Urothelium cell line (cell line): ENCODE data around the gene USP22.
"Not testable (repeated sequence)": the region's sequence is repeated elsewhere in the genome, so short reads cannot be mapped to it uniquely, and the experiment has no call there.

Source experiments
- DNase-seq: peaks from one replicate; pipeline ENCODE4 v3.0.0; 2011; ENCODE audit warnings: low spot score, mixed read lengths
- FAIRE-seq: peaks from 2 replicates; lab custom pipeline; 2011; peaks lifted over from hg19 to GRCh38; lab: Jason Lieb, UNC

Gene USP22

DNA sequence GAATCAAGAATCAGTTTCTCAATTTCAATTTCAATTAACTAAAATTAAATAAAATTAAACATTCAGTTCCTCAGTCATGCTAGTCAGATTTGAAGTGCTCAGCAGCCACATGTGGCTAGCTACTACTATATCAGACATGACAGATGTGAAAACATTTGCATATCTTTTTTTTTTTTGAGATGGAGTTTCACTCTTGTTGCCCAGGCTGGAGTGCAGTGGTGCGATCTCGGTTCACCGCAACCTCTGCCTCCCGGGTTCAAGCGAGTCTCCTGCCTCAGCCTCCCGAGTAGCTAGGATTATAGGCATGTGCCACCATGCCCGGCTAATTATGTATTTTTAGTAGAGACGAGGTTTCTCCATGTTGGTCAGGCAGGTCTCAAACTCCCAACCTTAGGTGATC, 10.2 kb upstream of the USP22 start:
- FAIRE-seq = not testable (repeated sequence)

GRCh38 chr17:21049457-21049856, 6.6 kb upstream of the USP22 start:
- FAIRE-seq (no peak), DNase-seq (no peak)

More for the DNA sequence above, 10.2 kb upstream of the USP22 start:
- not testable (repeated sequence) for DNase-seq

DNA sequence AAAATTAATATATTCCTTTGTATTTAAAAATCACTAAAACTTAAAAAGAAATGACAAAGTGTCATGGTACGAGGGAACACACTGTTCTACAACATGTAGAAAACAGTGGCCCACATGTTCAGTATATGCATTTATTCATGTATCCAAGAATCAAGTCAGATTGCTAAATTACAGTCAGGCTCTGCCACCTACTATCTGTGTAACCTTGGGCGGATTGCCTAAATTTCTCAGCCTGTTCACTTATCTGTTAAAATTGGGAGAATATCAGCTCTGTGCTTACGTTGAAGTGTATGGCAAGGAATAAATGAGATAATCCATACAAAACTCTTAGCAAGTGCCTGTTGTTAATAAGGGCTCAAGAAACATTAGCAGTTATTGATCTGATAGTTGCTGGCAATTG, 3.4 kb upstream of the USP22 start:
- DNase-seq (no peak), FAIRE-seq (no peak)

DNA sequence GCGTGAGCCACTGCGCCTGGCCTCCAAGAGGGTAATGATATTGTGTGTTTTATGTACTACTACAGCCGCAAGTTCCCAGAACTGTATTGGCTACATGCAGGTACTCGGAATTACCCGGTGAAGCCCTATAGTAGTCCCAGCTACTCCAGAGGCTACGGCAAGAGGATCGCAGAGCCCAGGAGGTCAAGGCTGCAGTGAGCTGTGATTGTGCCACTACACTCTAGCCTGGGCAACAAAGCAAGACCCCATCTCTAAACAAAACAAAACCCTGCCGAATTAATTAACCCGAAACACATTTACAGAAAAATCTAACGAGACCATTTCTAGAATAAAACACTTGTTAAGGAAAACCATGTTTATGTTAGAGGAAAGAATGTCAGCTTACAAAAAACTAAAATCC, 2.2 kb upstream of the USP22 start:
- no peak for DNase-seq
- no peak for FAIRE-seq

GRCh38 chr17:21043296-21044232, 753 bp upstream of the USP22 start:
- DNase-seq (peak; percentile 77), FAIRE-seq (no peak)

GRCh38 chr17:21041741-21042457, 912 bp downstream of the USP22 start:
- FAIRE-seq (peak; percentile 20), DNase-seq (peak; percentile 84)

GRCh38 chr17:21039839-21040575, 2.8 kb downstream of the USP22 start:
- DNase-seq (peak; percentile 48), FAIRE-seq (no peak)

GRCh38 chr17:21037117-21037803, 5.6 kb downstream of the USP22 start:
- FAIRE-seq (no peak), DNase-seq (no peak)

DNA sequence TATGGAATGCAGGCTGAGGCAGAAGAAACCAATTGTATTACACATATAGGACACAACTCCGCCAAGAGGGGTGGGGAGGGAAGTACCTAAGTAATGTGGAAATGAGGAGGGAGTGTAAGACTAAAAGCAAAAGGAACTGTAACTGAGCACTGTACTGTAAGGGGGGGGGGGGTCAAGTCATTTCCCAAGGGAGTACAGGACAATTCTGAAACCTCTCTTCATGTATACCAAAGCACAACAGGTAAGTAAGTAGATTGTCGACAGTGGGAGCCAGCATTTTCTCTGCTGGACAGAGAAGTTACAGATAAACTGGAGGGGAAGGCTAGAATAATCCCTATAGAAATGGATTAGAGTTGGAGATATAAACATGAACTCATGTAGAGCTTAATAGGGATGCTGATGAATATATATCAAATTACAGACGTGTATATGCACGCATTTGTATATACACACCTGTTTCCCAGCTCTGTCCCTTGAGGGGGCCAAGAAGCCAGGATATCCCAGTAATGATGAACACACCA, 6.4 kb downstream of the USP22 start:
- DNase-seq (no peak), FAIRE-seq (no peak)

- FAIRE-seq = no peak
- no peak for DNase-seq
Measured at GRCh38 chr17:21035406-21035805, 7.4 kb downstream of the USP22 start.

- no peak for DNase-seq
Measured at GRCh38 chr17:21034340-21035235, 8.2 kb downstream of the USP22 start.

DNA sequence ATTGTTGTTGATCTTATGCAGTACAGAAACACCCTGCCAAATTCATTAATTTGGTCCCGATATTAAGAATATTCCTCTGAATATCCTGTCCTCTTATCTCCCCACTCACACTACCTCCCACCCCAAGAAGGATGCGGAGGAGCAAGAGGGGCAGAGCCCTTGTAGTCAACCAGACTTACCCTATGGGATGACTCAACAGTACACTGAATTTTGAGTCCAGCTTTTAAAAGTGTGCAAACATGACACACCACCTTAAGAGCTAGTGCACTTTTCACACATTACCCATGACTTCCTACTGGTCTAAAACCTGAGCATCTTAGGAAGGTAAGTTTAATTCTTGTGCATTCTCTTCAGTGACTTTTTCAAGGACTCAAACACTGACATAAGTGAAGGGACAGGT, 9.5 kb downstream of the USP22 start:
- FAIRE-seq (no peak), DNase-seq (no peak)

More at GRCh38 chr17:21034340-21035235, 8.2 kb downstream of the USP22 start:
- no peak for FAIRE-seq

GRCh38 chr17:21031756-21032396, 10.9 kb downstream of the USP22 start:
- no peak for FAIRE-seq
- no peak for DNase-seq

DNA sequence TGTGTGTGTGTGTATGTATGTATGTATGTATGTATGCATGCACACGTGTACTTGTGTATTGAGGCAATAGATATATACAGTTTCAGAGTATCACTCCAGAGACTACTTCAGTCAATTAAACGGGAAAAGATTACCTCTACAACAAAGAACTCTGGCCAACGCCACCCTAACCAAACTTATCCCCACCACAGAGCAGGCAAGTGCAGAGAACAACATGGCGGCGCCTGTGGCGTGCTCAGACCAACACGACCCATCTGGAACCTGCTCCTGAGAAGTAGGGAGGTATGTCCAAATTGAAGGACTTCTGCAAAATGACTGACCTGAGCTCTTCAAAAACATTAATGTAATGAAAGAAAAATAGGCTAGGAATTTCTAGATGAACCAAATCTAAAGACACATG, 12.4 kb downstream of the USP22 start:
- DNase-seq = no peak
- FAIRE-seq = no peak

DNA sequence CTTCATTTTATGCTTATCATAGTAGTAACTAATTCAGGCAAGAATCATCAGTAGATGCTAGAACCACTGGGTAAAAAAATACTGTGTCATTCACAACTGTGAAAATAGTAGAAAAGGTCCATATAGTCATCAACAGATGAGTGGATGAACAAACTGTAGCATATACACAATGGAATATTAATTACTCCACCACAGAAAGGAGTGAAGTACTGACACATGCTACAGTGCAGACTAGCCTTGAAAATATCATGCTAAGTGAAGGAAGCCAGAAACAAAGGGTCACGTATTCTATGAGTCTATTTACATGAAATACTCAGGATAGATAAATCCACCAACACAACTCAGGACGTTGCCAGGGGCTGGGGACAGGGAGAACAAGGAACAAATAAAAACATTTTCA, 13.3 kb downstream of the USP22 start:
- DNase-seq (no peak), FAIRE-seq (no peak)

DNA sequence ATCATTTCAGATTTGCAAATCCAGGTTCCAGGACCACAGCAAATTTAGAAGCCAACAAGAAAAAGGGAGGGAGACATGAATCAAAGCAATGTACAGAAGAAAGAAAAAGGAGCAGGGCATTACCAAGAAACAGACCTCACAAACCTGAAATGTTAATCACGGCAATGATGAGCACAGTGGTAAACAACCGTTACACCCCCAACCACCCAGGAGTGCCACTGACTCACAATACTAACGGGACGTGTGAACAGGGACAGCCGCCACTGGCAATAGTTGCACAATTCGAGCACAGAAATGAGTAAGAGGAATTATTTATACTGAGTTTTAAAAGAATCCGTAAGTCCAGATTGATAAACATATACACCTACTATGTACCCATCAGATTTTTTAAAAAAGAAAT, 13.8 kb downstream of the USP22 start:
- DNase-seq = no peak

GRCh38 chr17:21028192-21028591, 14.6 kb downstream of the USP22 start:
- FAIRE-seq (no peak), DNase-seq (no peak)

More for the DNA sequence above, 13.8 kb downstream of the USP22 start:
- no peak for FAIRE-seq

DNA sequence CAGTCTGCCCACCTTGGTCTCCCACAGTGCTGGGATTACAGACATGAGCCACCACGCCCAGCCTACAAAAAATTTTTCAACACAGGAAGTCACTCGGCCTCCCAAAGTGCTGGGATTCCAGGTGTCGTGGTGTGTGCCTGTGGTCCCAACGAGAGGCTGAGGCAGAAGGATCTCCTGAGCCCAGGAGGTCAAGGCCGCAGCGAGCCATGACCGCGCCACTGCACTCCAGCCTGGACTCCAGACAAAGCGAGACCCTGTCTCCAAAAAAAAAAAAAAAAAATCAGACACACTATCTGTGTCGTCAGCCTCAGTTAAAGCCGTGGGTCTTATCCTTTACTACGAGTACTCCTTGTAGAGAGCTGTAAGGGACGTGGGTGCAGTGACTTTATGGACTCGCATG, 15.8 kb downstream of the USP22 start:
- DNase-seq (no peak), FAIRE-seq (no peak)

DNA sequence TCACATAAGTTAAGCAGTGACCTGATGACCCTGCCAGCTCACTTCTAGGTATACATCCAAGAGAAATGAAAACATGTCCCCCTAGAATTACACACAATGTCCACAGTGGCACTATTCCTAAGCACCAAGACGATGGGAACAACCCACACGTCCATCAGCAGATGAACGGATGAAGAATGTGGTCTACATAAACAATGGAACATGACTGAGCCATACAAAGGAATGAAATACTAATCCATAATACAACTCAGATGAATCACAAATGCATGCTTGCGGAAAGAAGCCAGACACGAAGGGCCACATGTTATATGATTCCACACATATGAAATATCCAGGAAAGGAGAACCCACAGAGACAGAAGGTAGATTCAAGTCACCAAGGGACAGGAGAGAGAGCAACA, 17.4 kb downstream of the USP22 start:
- DNase-seq (no peak), FAIRE-seq (no peak)
